Measurements from ENCODE around the gene ARHGAP26.
A peak's percentile ranks its signal among the peaks of the same experiment; 100 is the strongest.

The ARHGAP26 gene

DNA sequence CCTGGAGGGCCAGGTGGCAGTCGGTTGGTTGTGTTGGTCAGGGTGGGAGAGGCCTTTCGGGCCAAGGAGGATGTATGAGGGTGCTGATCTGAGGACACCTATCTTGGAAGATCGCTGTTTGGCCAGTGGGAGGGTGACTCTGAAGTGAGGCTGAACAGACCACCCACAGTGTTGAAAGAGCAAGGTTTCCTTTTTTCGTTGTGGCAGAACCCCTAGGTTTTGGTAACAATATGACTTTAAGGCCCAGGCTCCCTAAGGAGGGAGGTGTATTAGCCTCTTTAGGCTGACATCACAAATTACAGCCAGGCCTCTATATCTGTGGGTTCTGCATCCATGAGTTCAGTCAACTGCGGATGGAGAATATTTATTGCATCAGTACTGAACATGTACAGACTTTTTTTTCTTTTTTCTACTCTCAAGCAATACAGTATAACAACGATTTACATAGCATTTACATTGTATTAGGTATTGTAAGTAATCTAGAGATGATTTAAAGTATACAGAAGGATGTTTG, 86.1 kb downstream of the ARHGAP26 start:
- no peak for DNase-seq

DNA sequence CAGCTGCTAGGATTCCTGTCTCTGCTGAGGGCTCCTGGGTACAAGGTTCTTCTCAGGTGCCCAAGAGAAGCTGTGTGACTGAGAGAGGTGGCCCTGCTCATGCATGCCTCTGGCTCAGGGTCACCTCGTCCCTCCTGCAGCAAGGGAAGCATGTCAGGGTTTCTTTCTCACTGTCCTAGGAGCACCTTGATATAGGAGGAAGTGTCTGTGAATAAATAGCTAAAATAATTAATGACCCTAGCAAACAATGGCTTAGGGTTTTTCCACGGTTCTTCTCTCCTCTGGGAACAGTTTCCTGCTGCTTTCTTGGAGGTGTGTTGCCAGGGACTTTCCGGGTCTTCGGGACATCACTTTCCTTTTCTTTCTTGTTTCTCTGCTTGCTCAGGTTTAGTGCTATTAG, 87.2 kb downstream of the ARHGAP26 start:
- DNase-seq, result no peak

- no peak for DNase-seq
These were observed 88.9 kb downstream of the ARHGAP26 start for GRCh38 chr5:142859037-142859436.

GRCh38 chr5:142860270-142860669, 90.1 kb downstream of the ARHGAP26 start:
- DNase-seq, result no peak

DNA sequence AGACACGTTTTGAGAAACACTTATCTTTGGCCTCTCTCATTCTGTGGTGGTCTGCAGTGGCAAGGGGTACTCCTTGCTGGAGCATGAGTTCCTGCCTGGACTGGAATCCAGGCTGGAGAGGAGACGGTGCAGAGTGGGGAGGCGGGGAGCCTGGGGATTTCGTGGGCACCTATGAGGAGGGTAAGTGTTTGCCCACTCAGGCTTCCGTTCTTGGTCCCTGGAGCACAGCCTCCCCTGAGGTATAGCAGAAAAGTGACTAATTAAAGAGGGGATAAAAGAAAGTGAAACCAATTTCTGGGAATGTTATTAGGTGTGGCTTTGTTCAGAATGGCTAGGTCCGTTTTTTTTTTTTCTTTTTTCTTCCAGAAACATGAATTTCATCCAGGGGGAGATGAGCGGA, 90.8 kb downstream of the ARHGAP26 start:
- DNase-seq, result no peak

DNA sequence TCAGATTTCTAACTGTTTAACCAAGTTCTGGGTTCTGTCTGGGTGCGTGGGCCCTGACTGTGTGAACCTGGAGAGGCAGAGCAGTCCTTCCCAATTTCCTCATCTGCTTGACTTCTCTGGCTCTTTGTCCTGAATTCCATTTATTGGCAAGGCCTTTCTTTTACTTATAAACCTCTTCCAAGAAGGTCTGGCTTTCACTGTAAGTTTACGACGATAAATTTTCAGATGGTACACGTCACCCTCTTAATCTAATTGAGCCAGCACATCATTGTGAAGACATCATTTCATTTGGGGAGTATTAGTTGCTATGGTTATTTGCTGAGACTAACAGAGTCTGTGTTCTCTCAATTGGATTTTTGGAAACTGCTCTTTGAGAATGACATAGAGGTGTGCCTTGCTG, 92.4 kb downstream of the ARHGAP26 start:
- no peak for DNase-seq

DNA sequence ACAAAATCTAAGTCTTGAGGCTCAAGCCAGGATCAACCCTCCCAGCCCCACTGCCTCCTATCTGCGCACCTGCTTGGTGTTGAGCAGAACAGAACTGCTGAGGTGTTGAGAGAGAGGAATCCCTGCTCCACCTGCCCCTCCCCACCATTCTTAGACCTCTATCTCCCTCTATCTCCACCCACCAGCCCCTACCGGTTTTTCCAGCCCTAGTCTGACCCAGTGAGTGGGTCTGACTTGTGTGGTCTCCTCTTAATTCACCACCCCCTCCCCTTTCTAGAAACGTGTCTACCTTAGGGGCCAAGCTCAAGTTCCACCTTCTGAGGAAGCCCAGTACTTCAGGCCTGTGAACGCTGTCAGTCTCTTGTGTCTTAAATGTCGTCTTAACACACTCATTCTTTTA, 93.7 kb downstream of the ARHGAP26 start:
- DNase-seq, result no peak

- DNase-seq, result no peak
These were observed 94.4 kb downstream of the ARHGAP26 start for GRCh38 chr5:142864290-142865260.

GRCh38 chr5:142865631-142866030, 95.5 kb downstream of the ARHGAP26 start:
- DNase-seq, result no peak

- DNase-seq, result peak; percentile 51
These were observed 96.5 kb downstream of the ARHGAP26 start for GRCh38 chr5:142866563-142867275.

DNA sequence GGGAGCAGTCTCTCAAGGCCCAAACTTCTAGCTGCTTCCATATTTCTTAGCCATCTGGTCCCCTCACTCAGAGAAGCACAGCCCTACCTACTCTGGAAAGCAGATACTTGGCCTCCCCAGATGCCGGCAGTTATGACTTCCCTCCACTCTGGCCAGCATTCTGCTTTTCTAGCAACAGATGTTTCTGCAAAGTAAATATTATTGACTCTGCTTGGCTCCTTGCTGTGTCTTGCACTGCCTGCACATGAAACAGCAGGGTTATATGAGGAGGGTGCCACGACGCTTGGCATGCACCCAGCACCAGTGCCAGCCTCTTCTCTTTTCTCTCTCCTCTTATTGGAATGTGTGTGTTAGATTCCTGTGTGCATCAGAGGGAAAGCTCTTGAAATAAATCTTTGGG, 99.7 kb downstream of the ARHGAP26 start:
- no peak for DNase-seq

- DNase-seq, result no peak
These were observed 100.6 kb downstream of the ARHGAP26 start for GRCh38 chr5:142870532-142871362.

DNA sequence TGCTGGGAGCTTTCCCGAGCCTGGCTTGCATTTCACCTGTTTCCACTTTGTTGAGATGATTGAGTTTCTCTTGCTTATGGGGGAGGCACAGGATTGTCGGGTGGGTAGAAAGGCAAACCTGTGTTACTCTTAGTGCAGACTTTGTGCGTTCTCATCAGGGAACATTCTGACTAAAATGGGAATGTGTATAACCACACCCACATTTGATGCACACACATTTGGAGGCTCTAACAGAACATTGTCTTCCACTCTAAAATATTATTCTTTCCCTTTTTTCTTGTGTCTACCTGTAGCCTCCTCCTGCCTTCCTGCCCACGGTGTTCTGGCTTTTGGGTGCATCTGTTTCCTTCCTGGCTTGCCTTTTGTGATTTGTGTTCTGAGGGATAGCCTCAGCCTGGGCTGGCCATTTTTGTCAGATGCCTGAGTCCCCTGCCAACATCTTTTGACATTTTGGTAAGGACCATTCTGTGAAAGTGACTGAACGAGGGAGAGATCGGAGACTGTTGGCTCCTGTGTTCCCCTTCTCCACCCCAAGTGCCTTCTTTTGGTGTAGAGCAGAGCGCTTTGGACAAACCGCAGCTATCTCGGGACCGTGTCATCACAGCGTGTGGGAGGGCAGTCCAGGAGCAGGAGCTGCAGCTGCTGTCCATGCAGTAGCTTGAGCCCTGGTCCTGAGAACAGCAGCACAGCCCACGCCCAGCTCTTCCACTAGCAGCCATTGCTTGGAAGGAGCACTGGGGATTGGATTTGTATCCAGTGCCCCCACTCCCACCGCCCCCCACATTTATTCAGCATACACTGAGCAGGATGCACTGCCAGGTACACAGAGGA, 101.4 kb downstream of the ARHGAP26 start:
- DNase-seq, result no peak

- no peak for DNase-seq
These were observed 102.0 kb downstream of the ARHGAP26 start for GRCh38 chr5:142872217-142872616.

GRCh38 chr5:142872795-142873194, 102.6 kb downstream of the ARHGAP26 start:
- no peak for DNase-seq

DNA sequence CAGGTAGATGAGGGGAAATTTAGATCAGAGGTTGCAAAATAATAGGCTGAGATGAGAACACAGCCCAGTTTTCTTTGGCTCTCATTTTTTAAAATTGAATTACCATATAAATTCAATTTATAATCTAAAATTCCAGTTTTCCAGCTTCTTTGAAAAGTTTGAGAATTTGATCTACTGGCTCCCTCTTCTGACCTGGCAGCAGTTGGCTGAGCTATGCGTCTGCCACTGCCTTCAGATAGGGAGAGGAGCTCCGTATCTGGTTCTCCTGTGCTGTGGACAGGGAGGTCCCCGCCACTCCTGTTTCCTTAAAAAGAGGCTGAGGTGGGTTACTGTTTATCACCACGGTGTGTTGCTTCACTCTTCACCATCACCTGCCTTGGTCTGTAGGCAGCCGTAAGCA, 103.7 kb downstream of the ARHGAP26 start:
- no peak for DNase-seq

- no peak for DNase-seq
These were observed 104.4 kb downstream of the ARHGAP26 start for GRCh38 chr5:142874540-142874939.

GRCh38 chr5:142875936-142876335, 105.8 kb downstream of the ARHGAP26 start:
- DNase-seq, result no peak

DNA sequence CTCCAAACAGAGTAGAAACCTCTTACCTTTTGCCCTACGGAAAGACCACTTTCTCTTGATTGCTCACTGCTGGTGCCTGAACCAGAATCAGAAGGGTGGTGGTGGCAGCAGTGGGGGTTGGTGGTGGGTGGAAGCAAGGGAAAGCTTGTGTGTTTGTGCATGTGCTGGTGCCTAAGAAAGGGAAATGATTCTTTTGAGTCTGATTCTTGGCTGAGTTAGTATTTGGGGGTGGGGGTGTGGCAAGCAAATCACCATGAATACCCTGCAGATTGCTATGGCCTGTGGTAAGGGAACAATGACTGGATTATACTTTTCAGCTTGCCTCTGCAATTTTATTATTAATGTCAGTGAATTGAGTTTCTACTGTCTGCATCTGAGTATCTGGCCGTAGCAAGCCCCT, 106.6 kb downstream of the ARHGAP26 start:
- no peak for DNase-seq

DNA sequence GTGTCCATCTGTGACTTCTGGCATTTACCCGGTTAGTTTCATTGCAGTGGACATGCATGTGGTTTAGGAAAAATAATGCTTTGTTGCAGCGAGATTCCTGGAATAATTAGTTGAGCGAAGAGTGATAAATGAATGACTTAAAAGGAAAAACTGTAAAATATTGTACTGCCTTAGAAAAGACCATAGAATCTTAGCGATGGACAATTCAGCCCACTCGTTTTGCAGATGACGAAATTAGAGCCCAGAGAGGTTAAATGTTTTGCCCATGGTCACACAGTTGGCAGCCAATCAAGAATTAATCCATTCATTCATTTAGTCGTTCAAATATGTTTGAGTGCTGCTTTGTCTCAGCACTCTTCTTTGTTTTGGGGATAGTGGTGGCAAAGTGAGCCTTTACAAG, 107.9 kb downstream of the ARHGAP26 start:
- no peak for DNase-seq

- no peak for DNase-seq
These were observed 108.5 kb downstream of the ARHGAP26 start for GRCh38 chr5:142878638-142879037.

All from stimulated activated CD4-positive, alpha-beta T cell treated with anti-CD3 and anti-CD28 coated beads, Interleukin-4, amount 100 ng/mL, for 24 hours (primary cell).